Skeletal muscle tissue (tissue), 4 donors: ENCODE measurements around the gene FADS6. TPM values are rescaled to one million over a fixed set of nuclear protein-coding genes. Genes with fewer than 3 reads are reported as not detected.

Source experiments
- H3K27ac ChIP-seq: one replicate; pipeline ENCODE4 v1.7.0; 2013; ENCODE audit warnings: mild to moderate bottlenecking, low read depth, low read length, inconsistent platforms
- H3K27me3 ChIP-seq, 3 donors: one replicate each; pipeline ENCODE4 v1.7.0; 2013; ENCODE audit warnings: low read length in 3 of 3; ENCODE audit not compliant: control insufficient read depth in 3 of 3, insufficient read depth in 3 of 3
- H3K36me3 ChIP-seq, 3 donors: one replicate each; pipeline ENCODE4 v1.7.0; 2013; ENCODE audit warnings: low read length in 3 of 3; ENCODE audit not compliant: control insufficient read depth in 3 of 3, insufficient read depth in 3 of 3
- H3K4me1 ChIP-seq, 3 donors: one replicate each; pipeline ENCODE4 v1.7.0; 2013; ENCODE audit warnings: low read length in 3 of 3, mild to moderate bottlenecking in 3 of 3; ENCODE audit not compliant: control insufficient read depth in 3 of 3, insufficient read depth in 3 of 3
- H3K4me3 ChIP-seq, 3 donors: one replicate each; pipeline ENCODE4 v1.7.0; 2013; ENCODE audit warnings: low read length in 3 of 3
- H3K9ac ChIP-seq, 3 donors: one replicate each; pipeline ENCODE4 v1.7.0; 2013; ENCODE audit warnings: low read length in 3 of 3, mild to moderate bottlenecking in 3 of 3, moderate library complexity in 2 of 3, low read depth in 1 of 3
- H3K9me3 ChIP-seq, 3 donors: one replicate each; pipeline ENCODE4 v1.7.0; 2013; ENCODE audit warnings: low read length in 3 of 3; ENCODE audit not compliant: control insufficient read depth in 3 of 3
- total RNA-seq: library from RNA; depleted of rRNA; stranded (reverse); fragments of >200 nt; gene quantifications from one replicate; pipeline ENCODE4 v1.2.3, GENCODE V29; 2014
- donor health status: Osteomylitis.

FADS6 gene
- total RNA-seq, 1 donor from 2014 or later: not detected

DNA sequence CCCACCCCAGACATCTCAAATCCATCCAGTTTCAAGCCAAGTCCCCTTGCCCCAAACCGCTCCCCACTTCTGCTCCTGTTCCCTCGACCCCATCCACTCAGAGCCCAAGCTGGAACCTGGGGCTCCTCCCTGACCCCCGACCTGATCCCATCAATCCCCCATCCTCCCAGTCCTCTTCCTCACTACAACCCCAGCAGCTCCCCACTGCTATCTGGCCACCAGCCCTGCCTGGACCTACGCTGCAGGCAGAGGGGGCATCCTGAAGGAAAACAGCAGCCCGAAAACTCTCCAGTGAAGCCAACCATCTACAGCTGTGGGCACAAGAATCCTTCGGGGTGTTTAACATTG is 24.6 kb downstream of the FADS6 start:
- no peak overlapping the region for H3K27ac ChIP-seq
- H3K4me3 ChIP-seq: no peak overlapping the region
- peaks cover 17 to 22% (median 20%) of the 10 kb centered on the region in 3 donors for H3K4me1 ChIP-seq
- H3K36me3 ChIP-seq: peaks cover 0 to 4% (median 2%) of the 10 kb centered on the region in 3 donors
- no peak overlapping the region for H3K9ac ChIP-seq
- H3K9me3 ChIP-seq: no peaks in the 10 kb centered on the region
- no peaks in the 10 kb centered on the region for H3K27me3 ChIP-seq

DNA sequence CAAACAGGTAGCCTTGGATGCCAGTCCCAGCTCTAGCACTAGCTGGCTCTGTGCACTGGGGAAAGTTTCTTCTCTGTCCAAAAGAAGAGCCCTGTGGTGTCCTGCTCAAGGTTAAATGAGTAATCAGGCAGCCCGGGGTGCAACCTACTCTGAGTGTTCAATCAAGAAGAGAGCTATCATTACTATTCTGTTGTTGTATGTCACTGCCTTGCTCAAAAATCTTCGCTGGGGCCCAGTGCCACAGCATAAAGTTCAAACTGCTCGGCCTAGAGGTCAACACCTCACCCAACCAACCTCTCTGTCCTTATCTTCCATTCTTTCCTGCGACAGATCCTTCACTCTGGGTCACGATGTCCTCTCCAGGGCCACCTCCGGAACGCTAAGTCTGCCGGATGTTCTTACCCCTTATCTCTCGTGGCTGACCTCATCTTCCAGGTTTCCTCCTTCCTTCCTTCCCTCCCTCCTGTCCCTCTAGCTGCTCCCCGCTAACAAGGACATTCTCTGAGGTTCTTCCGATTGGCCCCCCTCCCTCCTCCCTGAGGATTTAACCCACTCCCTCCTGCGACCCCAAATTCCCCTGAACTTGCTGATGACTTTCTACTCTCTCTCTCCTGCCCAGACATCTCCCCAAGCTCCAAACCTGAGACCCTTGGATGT is 25.1 kb downstream of the FADS6 start:
- no peaks in the 10 kb centered on the region for H3K9me3 ChIP-seq
- peaks cover 14 to 19% (median 16%) of the 10 kb centered on the region in 3 donors for H3K4me1 ChIP-seq
- H3K27me3 ChIP-seq: no peaks in the 10 kb centered on the region
- peaks cover 0 to 4% (median 2%) of the 10 kb centered on the region in 3 donors for H3K36me3 ChIP-seq
- H3K9ac ChIP-seq: peak overlapping the region in 1 of 3 donors; percentile 33
- H3K4me3 ChIP-seq: no peak overlapping the region
- no peak overlapping the region for H3K27ac ChIP-seq

DNA sequence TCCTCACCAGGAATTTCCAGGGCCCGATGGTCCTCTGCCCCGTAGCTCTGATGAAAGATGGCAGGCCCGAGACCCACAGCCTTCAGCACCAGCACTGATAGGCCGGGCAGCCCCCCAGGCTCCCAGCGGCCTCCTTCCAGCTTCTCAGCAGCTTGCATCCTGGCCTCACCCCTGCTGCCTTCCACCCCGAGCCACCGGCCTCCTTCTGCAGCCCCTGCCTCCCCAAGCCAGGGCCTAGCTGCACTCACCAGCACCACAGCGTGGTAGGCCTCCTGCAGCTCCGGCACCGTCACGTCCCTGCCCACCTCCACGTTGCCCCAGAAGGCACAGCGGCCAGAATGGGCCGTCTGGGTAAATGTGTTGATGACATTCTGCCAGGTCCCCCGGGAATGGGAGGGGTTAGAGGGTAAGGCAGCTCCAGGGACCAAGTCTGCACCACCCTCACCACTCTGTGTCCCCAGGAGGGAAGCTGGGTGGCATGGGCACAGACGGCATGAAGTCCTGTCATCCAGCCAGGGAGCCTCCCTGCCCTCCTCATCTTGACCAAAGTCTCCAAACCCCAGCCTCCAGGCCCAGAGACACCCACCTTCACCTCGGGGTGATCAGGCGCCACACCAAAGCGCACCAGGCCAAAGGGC is 27.1 kb downstream of the FADS6 start:
- Histone ChIP-seq H3K4me3 (no peak overlapping the region), H3K27ac (no peak overlapping the region), H3K4me1 (peaks cover 10 to 13% (median 12%) of the 10 kb centered on the region in 3 donors), H3K9ac (no peak overlapping the region), H3K27me3 (peaks cover 9 to 14% (median 12%) of the 10 kb centered on the region in 3 donors), H3K9me3 (no peaks in the 10 kb centered on the region), H3K36me3 (peaks cover 0 to 4% (median 2%) of the 10 kb centered on the region in 3 donors)

- peaks cover 14 to 19% (median 18%) of the 10 kb centered on the region in 3 donors for H3K27me3 ChIP-seq
- H3K9ac ChIP-seq: peak overlapping the region in 1 of 3 donors; percentile 50
- H3K4me1 ChIP-seq: peaks cover 11 to 16% (median 13%) of the 10 kb centered on the region in 3 donors
- no peak overlapping the region for H3K27ac ChIP-seq
- H3K4me3 ChIP-seq: no peak overlapping the region
- no peaks in the 10 kb centered on the region for H3K9me3 ChIP-seq
- peaks cover 0 to 4% (median 2%) of the 10 kb centered on the region in 3 donors for H3K36me3 ChIP-seq
Measured at GRCh38 chr17:74865504-74866197, 27.8 kb downstream of the FADS6 start.

GRCh38 chr17:74864866-74865395 is 28.5 kb downstream of the FADS6 start:
- H3K9ac ChIP-seq: peak overlapping the region in 1 of 3 donors; percentile 16

GRCh38 chr17:74864297-74864865 is 29.1 kb downstream of the FADS6 start:
- no peak overlapping the region for H3K27ac ChIP-seq
- H3K4me1 ChIP-seq: peaks cover 11 to 18% (median 16%) of the 10 kb centered on the region in 3 donors
- H3K27me3 ChIP-seq: peaks cover 25 to 27% (median 26%) of the 10 kb centered on the region in 3 donors
- peak overlapping the region in 1 of 3 donors; percentile 16 for H3K9ac ChIP-seq
- no peaks in the 10 kb centered on the region for H3K9me3 ChIP-seq
- H3K4me3 ChIP-seq: peak overlapping the region in 1 of 3 donors; percentile 6
- H3K36me3 ChIP-seq: no peaks in the 10 kb centered on the region

More at GRCh38 chr17:74864866-74865395, 28.5 kb downstream of the FADS6 start:
- Histone ChIP-seq H3K27me3 (peaks cover 22 to 26% (median 25%) of the 10 kb centered on the region in 3 donors), H3K27ac (no peak overlapping the region), H3K4me1 (peaks cover 11 to 18% (median 16%) of the 10 kb centered on the region in 3 donors), H3K36me3 (peaks cover 0 to 4% (median 2%) of the 10 kb centered on the region in 3 donors), H3K9me3 (no peaks in the 10 kb centered on the region), H3K4me3 (peak overlapping the region in 1 of 3 donors; percentile 6)

- H3K27me3 ChIP-seq: peaks cover 33 to 34% (median 33%) of the 10 kb centered on the region in 3 donors
- H3K9me3 ChIP-seq: no peaks in the 10 kb centered on the region
- no peaks in the 10 kb centered on the region for H3K36me3 ChIP-seq
- H3K9ac ChIP-seq: no peak overlapping the region
- no peak overlapping the region for H3K4me3 ChIP-seq
- H3K27ac ChIP-seq: no peak overlapping the region
- H3K4me1 ChIP-seq: peaks cover 11 to 18% (median 16%) of the 10 kb centered on the region in 3 donors
Measured at GRCh38 chr17:74863420-74864296, 29.8 kb downstream of the FADS6 start.

- H3K27me3 ChIP-seq: peaks cover 35 to 36% (median 35%) of the 10 kb centered on the region in 3 donors
- no peak overlapping the region for H3K9ac ChIP-seq
- no peak overlapping the region for H3K4me3 ChIP-seq
- H3K4me1 ChIP-seq: peaks cover 11 to 18% (median 16%) of the 10 kb centered on the region in 3 donors
- no peak overlapping the region for H3K27ac ChIP-seq
- H3K36me3 ChIP-seq: no peaks in the 10 kb centered on the region
- no peaks in the 10 kb centered on the region for H3K9me3 ChIP-seq
Measured at GRCh38 chr17:74862919-74863318, 30.5 kb downstream of the FADS6 start.
